Lower leg skin (tissue), 3 donors: ENCODE results near the gene RNF5.

ENCODE experiments used
- CTCF ChIP-seq, 3 donors: fragments of 450-650 bp; IDR thresholded peaks; one replicate each; pipeline ENCODE4 v1.5.1; 2016; ENCODE audit warnings: antibody characterized with exemption in 3 of 3, mild to moderate bottlenecking in 3 of 3, moderate library complexity in 2 of 3
- POLR2A ChIP-seq, 2 donors: fragments of 450-650 bp; IDR thresholded peaks; one replicate each; pipeline ENCODE4 v1.6.1; 2016 to 2017; ENCODE audit warnings: antibody characterized with exemption in 2 of 2, mild to moderate bottlenecking in 1 of 2, moderate library complexity in 1 of 2

- TF ChIP-seq CTCF (IDR thresholded peaks at IDR 0.05), result no peak
- no peak for TF ChIP-seq POLR2A (IDR thresholded peaks at IDR 0.05)
Observed at GRCh38 chr6:32163559-32164258, 14.5 kb upstream of the RNF5 start.
